GM21825 (cell line): ENCODE measurements around the gene FAM13A.
A peak's percentile ranks its signal among the peaks of the same experiment; 100 is the strongest.

Source experiments
- ATAC-seq: cut with Tn5 transposase; IDR thresholded peaks from one replicate; pipeline ENCODE4 v1.9.1; 2021; ENCODE audit warnings: mild to moderate bottlenecking, moderate library complexity; ENCODE audit not compliant: unreplicated experiment

FAM13A gene

DNA sequence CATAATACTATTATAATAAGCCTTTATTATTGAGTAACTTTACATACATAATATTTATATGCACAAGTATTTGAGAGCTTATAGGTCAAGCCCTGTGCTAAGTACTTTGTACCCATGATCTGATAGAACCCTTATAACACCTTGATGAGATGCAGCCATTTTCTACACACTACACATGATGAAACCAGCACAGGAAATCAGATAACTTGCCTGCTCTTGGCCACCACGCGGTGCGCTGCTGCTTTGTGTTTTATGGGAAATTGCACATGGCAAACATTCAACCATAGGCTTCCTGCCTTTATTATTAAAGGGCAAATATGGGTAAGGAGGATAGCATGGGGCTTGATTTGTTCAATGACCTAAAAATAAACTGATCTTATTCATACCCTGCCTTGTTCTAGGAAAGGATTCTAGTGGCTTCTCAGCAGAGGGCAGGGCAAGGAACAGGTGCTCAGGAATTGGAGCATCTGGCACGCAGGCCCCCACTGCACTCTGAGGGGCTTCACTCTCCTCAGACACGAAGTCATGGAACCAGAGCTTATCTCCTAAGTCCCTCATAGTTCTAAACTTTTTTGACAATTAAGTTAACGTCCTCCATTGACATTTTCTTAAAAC lies 327.7 kb downstream of the FAM13A start:
- no peak for ATAC-seq

DNA sequence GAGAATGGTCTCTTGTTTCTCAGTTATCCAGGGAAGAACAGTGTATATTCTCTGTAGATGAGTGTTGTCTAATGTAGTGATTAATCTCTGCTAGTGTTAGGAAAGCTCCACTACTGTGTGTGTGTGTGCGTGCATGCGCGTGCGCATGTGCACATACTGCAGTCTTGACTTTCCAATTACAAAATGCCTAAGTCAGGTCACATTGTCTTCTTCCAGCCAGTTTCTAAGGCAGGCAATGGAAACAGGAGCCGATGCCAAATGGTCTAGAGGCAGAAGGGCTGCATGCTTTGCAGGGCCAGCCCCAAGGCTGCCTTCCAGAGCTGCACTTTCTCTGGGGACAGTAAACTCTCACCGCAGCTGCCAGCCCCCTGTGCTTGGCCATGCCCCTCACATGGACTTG lies 328.8 kb downstream of the FAM13A start:
- no peak for ATAC-seq

- ATAC-seq: no peak
Measured at GRCh38 chr4:88725986-88726385, 331.0 kb downstream of the FAM13A start.

GRCh38 chr4:88725143-88725542 lies 331.8 kb downstream of the FAM13A start:
- ATAC-seq: no peak

DNA sequence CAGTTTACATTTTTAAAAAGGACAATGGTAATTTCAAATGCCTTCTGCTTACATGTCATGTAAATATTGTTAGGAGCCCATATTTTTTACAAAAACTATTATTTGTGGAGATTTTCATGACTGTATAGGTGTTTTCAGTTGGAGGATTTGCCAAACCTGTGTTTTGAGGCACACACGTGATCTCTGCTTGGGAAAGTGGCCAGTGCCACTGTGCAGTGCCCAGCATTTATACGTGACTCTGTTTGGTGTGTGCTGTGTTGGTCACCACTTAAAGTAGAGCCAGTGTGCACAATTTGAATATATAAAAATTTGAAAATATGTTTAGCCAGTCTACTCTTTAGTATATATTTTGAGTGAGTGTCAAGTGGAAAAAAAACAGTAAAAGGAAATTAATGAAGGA lies 332.6 kb downstream of the FAM13A start:
- no peak for ATAC-seq

DNA sequence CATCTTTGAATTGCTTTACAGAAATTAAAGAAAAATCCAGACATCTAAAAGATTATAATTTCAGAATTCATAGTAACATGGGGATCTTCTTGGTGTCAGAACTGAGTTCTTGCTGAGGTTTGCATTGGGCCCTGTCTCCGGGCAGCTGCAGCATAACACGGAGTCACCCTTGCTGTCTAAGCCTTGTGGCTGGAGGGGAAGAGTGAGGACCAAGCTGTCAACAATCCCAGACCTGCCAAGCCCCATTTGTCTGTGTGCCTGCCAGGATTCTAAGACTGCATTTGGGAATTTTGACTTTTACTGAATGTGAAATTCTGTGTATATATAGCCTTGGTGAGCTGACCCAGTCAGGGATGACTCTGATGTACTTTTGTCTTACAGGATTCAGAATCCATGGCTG lies 334.2 kb downstream of the FAM13A start:
- no peak for ATAC-seq

DNA sequence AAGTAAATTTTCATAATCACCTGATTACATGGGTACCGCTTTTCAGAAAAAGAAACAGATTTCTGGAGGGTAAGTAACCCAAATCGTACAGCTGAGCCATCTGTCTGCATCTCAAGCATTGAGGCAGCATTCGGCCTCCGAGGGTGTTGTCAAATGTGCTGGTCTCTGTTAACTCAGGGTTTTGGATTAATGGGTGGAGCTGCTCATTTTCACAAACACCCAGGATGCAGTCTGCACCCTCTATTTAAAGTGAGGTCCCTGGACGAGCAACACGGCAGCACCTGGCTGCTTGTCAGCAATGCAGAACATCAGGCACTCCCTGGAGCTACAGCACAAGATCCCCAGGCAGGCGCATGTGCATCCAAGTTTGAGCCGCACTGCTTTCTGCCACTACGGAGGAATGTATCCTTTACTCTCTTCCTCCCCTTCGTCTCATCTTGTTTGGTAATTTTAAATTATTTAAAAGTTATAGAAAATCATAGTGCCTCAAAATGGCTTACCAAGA lies 334.7 kb downstream of the FAM13A start:
- no peak for ATAC-seq

GRCh38 chr4:88720451-88721428 lies 336.2 kb downstream of the FAM13A start:
- no peak for ATAC-seq

DNA sequence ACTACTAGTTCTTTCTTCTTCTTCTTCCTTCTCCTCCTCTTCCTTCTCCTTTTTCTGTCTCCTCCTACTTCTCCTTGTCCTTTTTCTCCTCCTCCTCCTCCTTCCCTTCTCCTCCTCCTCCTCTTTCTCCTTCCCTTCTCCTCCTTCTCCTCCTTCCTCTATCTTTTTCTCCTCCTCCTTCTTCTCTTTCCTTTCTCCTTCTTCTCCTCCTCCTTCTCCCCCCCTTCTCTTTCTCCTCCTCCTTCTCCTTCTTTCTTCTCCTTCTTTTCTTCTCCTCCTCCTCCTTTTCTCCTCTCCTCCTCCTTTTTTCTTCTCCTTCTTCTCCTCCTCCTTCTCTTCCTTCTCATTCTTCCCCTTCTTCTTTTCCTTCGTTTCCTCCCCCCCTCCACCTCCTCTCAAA lies 337.6 kb downstream of the FAM13A start:
- no peak for ATAC-seq

GRCh38 chr4:88718098-88718497 lies 338.9 kb downstream of the FAM13A start:
- ATAC-seq: no peak

DNA sequence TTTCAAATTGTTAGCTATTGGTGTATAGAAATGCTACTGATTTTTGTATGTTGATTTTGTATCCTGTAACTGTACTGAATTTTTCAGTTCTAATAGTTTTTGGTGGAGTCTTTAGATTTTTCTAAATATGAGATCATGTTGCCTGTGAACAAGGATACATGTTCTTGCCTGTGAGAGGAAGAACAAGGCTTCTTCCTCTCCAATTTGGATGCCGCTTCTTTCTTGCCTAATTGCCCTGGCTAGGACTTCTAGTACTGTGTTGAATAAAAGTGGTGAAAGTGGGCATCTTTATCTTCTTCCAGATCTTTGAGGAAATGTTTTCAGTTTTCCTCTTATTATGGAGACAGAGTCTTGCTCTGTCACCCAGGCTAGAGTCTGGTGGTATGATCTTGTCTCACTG lies 343.2 kb downstream of the FAM13A start:
- no peak for ATAC-seq

DNA sequence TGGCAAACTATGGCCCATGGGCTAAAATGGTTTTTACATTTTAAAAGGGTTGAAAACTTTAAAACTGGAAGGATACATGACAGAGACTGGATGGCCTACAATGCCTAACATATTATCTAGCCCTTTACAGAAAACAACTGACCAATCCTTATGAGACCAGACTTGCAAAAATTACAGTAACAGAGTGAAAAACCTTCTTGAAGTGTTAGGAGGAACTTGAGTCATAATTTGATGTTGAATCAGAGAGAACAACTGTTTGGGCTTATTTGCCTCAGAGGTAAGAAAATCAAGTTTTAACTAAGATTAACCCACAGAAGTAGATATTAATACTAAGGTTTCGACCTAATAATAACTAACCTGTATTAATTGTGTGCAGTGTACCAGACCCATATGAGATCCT lies 347.0 kb downstream of the FAM13A start:
- ATAC-seq: no peak

DNA sequence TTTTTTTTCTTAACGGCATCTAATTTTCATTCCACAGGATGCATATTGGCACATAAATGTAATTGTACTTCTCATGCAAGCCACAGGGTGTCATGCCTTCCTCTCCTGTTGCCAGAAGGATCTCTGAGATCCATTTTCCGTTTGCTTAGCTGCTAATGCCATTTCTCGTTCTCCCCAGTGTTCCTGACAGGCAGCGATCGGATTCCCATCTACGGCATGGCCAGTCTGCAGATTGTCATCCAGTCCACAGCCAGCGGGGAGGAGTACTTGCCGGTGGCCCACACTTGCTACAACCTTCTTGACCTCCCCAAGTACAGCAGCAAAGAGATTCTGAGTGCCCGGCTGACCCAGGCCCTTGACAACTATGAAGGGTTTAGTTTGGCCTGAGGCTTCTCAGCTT lies 350.4 kb downstream of the FAM13A start:
- ATAC-seq: no peak

GRCh38 chr4:88705805-88706492 lies 351.0 kb downstream of the FAM13A start:
- ATAC-seq: no peak

GRCh38 chr4:88705223-88705622 lies 351.8 kb downstream of the FAM13A start:
- ATAC-seq: no peak

- no peak for ATAC-seq
Measured at GRCh38 chr4:88702782-88703181, 354.2 kb downstream of the FAM13A start.

- no peak for ATAC-seq
Measured at GRCh38 chr4:88698519-88698918, 358.5 kb downstream of the FAM13A start.

DNA sequence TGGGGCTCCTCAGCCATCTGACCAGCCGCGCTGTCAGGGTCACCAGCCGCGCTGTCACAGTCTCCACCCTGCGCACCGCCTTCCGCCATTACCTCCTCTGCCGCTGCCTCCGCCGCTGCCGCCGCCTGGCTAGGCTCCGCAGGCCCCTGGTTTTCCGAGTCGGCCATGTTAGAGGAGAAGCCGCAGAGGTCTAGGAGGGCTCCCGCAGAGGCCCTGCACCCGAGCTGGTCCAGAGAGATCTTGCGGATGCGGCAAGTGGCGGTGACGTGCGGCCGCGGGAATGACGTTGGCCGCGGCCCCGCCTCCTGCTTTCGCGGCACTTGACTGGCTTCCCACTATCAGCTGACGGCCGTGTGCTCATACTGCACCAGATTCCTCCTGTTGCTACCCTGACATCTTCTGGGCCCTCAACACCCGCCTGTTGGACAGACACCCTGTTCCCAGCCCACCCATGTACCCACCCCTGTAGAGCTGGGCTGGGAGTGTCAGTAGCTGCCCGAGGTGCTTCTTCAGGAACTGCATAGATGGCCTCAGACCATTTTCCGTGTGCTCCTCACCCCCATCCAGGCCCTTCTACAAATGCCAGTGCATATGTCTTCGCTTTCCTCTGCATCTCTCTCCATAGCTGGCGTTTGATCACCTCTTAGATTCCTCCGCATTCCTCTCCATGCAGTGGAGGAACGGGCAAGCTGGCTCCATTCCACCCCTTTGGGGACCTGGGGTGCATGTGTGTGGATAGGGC lies 359.2 kb downstream of the FAM13A start, which contains the start of gene NAP1L5:
Gene NAP1L5 (minus strand): TSS at position 242 of the 742 bp plus-strand sequence. CDS start 75 bp downstream, at position 167.
- ATAC-seq: peak; percentile 96

DNA sequence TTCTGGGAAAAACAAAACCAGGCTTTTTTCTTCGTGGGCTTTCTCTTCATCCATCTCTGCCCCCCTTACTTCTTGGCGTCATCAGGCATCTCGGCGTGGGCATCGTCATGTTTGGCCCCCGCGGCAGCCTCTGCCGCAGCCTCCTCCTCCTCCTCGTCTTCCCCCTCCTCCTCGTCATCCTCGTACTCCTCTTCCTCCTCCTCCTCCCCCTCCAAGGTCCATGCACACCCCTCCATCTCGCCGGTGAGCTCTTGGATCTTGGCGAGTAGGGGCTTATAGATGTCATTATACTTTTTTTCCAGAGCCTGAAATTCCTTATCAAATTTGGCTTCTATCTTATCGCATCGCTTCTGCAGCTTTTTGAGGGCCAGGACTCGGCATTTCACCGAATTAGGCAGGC lies 359.8 kb downstream of the FAM13A start:
- no peak for ATAC-seq

DNA sequence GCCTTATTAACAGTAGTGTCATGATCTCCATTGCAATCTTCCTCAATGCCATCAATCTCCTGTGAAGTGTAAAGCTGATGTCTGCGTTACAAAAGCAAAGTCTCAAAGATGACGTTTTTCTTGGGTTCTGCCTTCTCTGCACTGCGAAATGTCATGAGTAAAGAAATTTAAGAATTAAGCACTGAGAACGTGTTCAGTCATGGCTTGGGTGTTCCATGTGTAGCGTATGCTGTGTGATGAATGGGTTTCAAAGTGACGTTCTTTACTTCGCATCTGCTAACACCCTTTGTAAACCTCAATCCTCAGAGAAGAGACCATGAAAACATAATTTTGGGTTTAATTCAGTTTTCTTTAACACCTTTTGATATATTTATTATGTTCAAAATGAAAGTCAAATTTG lies 360.4 kb downstream of the FAM13A start:
- ATAC-seq: no peak

GRCh38 chr4:88693792-88694191 lies 363.2 kb downstream of the FAM13A start:
- ATAC-seq: no peak
